Limb (tissue), 2 donors: Measurements from ENCODE around the gene GNPTAB.

Experiments used
- DNase-seq, 2 donors: peaks; one replicate each; pipeline ENCODE4 v3.0.0-alpha.2; 2016; ENCODE audit errors: extremely low spot score in 2 of 2

Gene GNPTAB

GRCh38 chr12:101773650-101774162 lies 57.1 kb downstream of the GNPTAB start:
- peak; percentile 66 to 76 for DNase-seq

- DNase-seq, result no peak
Observed at GRCh38 chr12:101772012-101772775, 58.6 kb downstream of the GNPTAB start.

- DNase-seq, result no peak
Observed at GRCh38 chr12:101769865-101770264, 60.9 kb downstream of the GNPTAB start.

- DNase-seq, result no peak
Observed at GRCh38 chr12:101768781-101769180, 62.0 kb downstream of the GNPTAB start.

- DNase-seq, result no peak
Observed at GRCh38 chr12:101767537-101767936, 63.2 kb downstream of the GNPTAB start.

- DNase-seq, result no peak
Observed at GRCh38 chr12:101764051-101764792, 66.5 kb downstream of the GNPTAB start.

GRCh38 chr12:101763246-101763931 lies 67.4 kb downstream of the GNPTAB start:
- DNase-seq, result no peak

GRCh38 chr12:101761781-101762180 lies 69.0 kb downstream of the GNPTAB start:
- DNase-seq, result no peak

GRCh38 chr12:101761350-101761749 lies 69.4 kb downstream of the GNPTAB start:
- no peak for DNase-seq

- peak in 1 of 2 donors; percentile 15 for DNase-seq
Observed at GRCh38 chr12:101759396-101760047, 71.2 kb downstream of the GNPTAB start.

- no peak for DNase-seq
Observed at GRCh38 chr12:101750152-101750551, 80.6 kb downstream of the GNPTAB start.

- DNase-seq, result no peak
Observed at GRCh38 chr12:101749657-101750056, 81.1 kb downstream of the GNPTAB start.

GRCh38 chr12:101748907-101749306 lies 81.9 kb downstream of the GNPTAB start:
- no peak for DNase-seq

- DNase-seq, result no peak
Observed at GRCh38 chr12:101747697-101748096, 83.1 kb downstream of the GNPTAB start.

- no peak for DNase-seq
Observed at GRCh38 chr12:101746661-101747060, 84.1 kb downstream of the GNPTAB start.

GRCh38 chr12:101746196-101746595 lies 84.6 kb downstream of the GNPTAB start:
- DNase-seq, result no peak

- DNase-seq, result no peak
Observed at GRCh38 chr12:101745481-101745880, 85.3 kb downstream of the GNPTAB start.

- DNase-seq, result no peak
Observed at GRCh38 chr12:101743724-101744472, 86.9 kb downstream of the GNPTAB start.

- DNase-seq, result peak in 1 of 2 donors; percentile 5
Observed at GRCh38 chr12:101743242-101743641, 87.5 kb downstream of the GNPTAB start.

GRCh38 chr12:101740980-101741379 lies 89.8 kb downstream of the GNPTAB start:
- DNase-seq, result no peak

GRCh38 chr12:101740566-101740965 lies 90.2 kb downstream of the GNPTAB start:
- no peak for DNase-seq
